Left ventricle myocardium inferior (tissue), 1 donor: ENCODE measurements around the gene ATP13A4. TPM values are rescaled to one million over a fixed set of nuclear protein-coding genes. Genes with fewer than 3 reads are reported as not detected.
A peak's percentile ranks its signal among the peaks of the same experiment; 100 is the strongest.

ENCODE experiments used
- DNase-seq: peaks from one replicate; pipeline ENCODE4 v3.0.0-alpha.2; 2020
- H3K27ac ChIP-seq: fragments of 200-600 bp; replicated peaks from 2 replicates; pipeline ENCODE4 v1.8.0; 2021
- H3K27me3 ChIP-seq: fragments of 200-600 bp; 2 replicates; pipeline ENCODE4 v1.8.0; 2021; ENCODE audit warnings: low read depth
- H3K36me3 ChIP-seq: fragments of 200-600 bp; 2 replicates; pipeline ENCODE4 v1.8.0; 2021
- H3K4me1 ChIP-seq: fragments of 200-600 bp; 2 replicates; pipeline ENCODE4 v1.8.0; 2021
- H3K4me3 ChIP-seq: fragments of 200-600 bp; 2 replicates; pipeline ENCODE4 v1.8.0; 2021; ENCODE audit warnings: mild to moderate bottlenecking, moderate library complexity
- H3K9me3 ChIP-seq: fragments of 200-600 bp; replicated peaks from 2 replicates; pipeline ENCODE4 v1.8.0; 2021
- CTCF ChIP-seq: fragments of 200-600 bp; IDR thresholded peaks from 2 replicates; pipeline ENCODE4 v1.8.0; 2021; ENCODE audit warnings: antibody characterized with exemption, mild to moderate bottlenecking, borderline replicate concordance
- intact Hi-C: fragments of 100-400 bp; cut with micrococcal nuclease; formaldehyde crosslinking; loops from one replicate; pipeline ENCODE4 v1.11.0; 2022
- long read RNA-seq: library from polyadenylated mRNA; unstranded; transcript quantifications from one replicate; pipeline ENCODE4 v2.0.0, GENCODE V29; 2021
- total RNA-seq: library from RNA; stranded (reverse); fragmentation: NEBNext Ultra II Directional; extraction: Animal tissue kit (Norgen Biotek cat#: 25700); gene quantifications from one replicate; pipeline ENCODE4 v1.2.1, GENCODE V29; 2021
- donor health status: DM: no; HTN: yes; CAD: no; lungs with severe emphysema.

Gene ATP13A4
- total RNA-seq: 0.52 TPM
- long read RNA-seq: 0 reads

- intact Hi-C loops: no loop called here
- H3K4me3 ChIP-seq: no peak within 1 kb of the TSS
- H3K36me3 ChIP-seq: no peaks in the 10 kb centered on the region
- no peak within 1 kb of the TSS for H3K27ac ChIP-seq
- TF ChIP-seq CTCF: no peak
- no peaks in the 10 kb centered on the region for H3K4me1 ChIP-seq
- no peaks in the 10 kb centered on the region for H3K27me3 ChIP-seq
- H3K9me3 ChIP-seq: no peaks in the 10 kb centered on the region
- DNase-seq: no peak
Observed at GRCh38 chr3:193554811-193555210, at the start of gene ATP13A4. ATP13A4 (minus strand) TSS chr3:193554895; CDS start chr3:193554799, 96 bp downstream.

GRCh38 chr3:193599393-193599792 is 44.7 kb upstream of the ATP13A4 start:
- Histone ChIP-seq H3K9me3 (no peaks in the 10 kb centered on the region), H3K27me3 (no peaks in the 10 kb centered on the region), H3K27ac (no peak overlapping the region), H3K4me1 (peaks cover 64% of the 10 kb centered on the region), H3K4me3 (no peak overlapping the region), H3K36me3 (peaks cover 20% of the 10 kb centered on the region)
- intact Hi-C loops: no loop called here
- DNase-seq: no peak
- no peak for TF ChIP-seq CTCF

- H3K27me3 ChIP-seq: no peaks in the 10 kb centered on the region
- TF ChIP-seq CTCF: no peak
- H3K27ac ChIP-seq: no peak overlapping the region
- H3K4me3 ChIP-seq: no peak overlapping the region
- peaks cover 76% of the 10 kb centered on the region for H3K4me1 ChIP-seq
- peaks cover 20% of the 10 kb centered on the region for H3K36me3 ChIP-seq
- intact Hi-C loops: no loop called here
- H3K9me3 ChIP-seq: no peaks in the 10 kb centered on the region
- DNase-seq: no peak
Observed at GRCh38 chr3:193598202-193598601, 43.5 kb upstream of the ATP13A4 start.

GRCh38 chr3:193595939-193596487 is 41.3 kb upstream of the ATP13A4 start:
- DNase-seq: no peak
- no peak overlapping the region for H3K27ac ChIP-seq
- peaks cover 66% of the 10 kb centered on the region for H3K4me1 ChIP-seq
- TF ChIP-seq CTCF: no peak
- H3K4me3 ChIP-seq: no peak overlapping the region
- H3K27me3 ChIP-seq: no peaks in the 10 kb centered on the region
- peaks cover 20% of the 10 kb centered on the region for H3K36me3 ChIP-seq
- no peaks in the 10 kb centered on the region for H3K9me3 ChIP-seq
- intact Hi-C loops: no loop called here

GRCh38 chr3:193594946-193595689 is 40.4 kb upstream of the ATP13A4 start:
- no peak overlapping the region for H3K27ac ChIP-seq
- H3K4me3 ChIP-seq: peak overlapping the region; percentile 97
- no peaks in the 10 kb centered on the region for H3K9me3 ChIP-seq
- no peak for DNase-seq
- intact Hi-C loops: no loop called here
- H3K27me3 ChIP-seq: no peaks in the 10 kb centered on the region
- peaks cover 58% of the 10 kb centered on the region for H3K4me1 ChIP-seq
- TF ChIP-seq CTCF: no peak
- H3K36me3 ChIP-seq: peaks cover 20% of the 10 kb centered on the region
